PC-9 (cell line): Measurements from ENCODE around the gene NCBP2L.

Experiments used
- CTCF ChIP-seq: fragments of 200-600 bp; sonication (generic); conservative IDR thresholded peaks from 2 replicates; pipeline ENCODE4 v1.6.1; 2017; ENCODE audit warnings: mixed run types, antibody characterized with exemption, mild to moderate bottlenecking, moderate library complexity
- EZH2 ChIP-seq: fragments of 200-600 bp; sonication (generic); IDR thresholded peaks from 2 replicates; pipeline ENCODE4 v1.8.0; 2017; ENCODE audit warnings: antibody characterized with exemption, low read depth

GRCh38 chrX:107823042-107823441, 45.5 kb downstream of the NCBP2L start:
- no peak for TF ChIP-seq CTCF
- TF ChIP-seq EZH2: no peak
